IPS-15b (cell line): ENCODE results near the gene UBA6.
"Not testable (repeated sequence)": the region's sequence is repeated elsewhere in the genome, so short reads cannot be mapped to it uniquely, and the experiment has no call there.

Experiments
- H3K27me3 ChIP-seq: one replicate; pipeline ENCODE4 v1.6.1; 2013; ENCODE audit warnings: low read length; ENCODE audit not compliant: control insufficient read depth, insufficient read depth
- H3K36me3 ChIP-seq: one replicate; pipeline ENCODE4 v1.6.1; 2013; ENCODE audit warnings: low read length; ENCODE audit not compliant: control insufficient read depth, insufficient read depth
- H3K4me1 ChIP-seq: one replicate; pipeline ENCODE4 v1.6.1; 2013; ENCODE audit warnings: mild to moderate bottlenecking, low read length; ENCODE audit not compliant: control insufficient read depth, insufficient read depth
- H3K4me3 ChIP-seq: one replicate; pipeline ENCODE4 v1.5.1; 2013; ENCODE audit warnings: low read depth, low read length
- H3K9ac ChIP-seq: one replicate; pipeline ENCODE4 v1.6.1; 2013; ENCODE audit warnings: low read depth, mild to moderate bottlenecking, low read length
- H3K9me3 ChIP-seq: one replicate; pipeline ENCODE4 v1.6.1; 2013; ENCODE audit warnings: mild to moderate bottlenecking, low read length; ENCODE audit not compliant: control insufficient read depth, insufficient read depth

The UBA6 gene

DNA sequence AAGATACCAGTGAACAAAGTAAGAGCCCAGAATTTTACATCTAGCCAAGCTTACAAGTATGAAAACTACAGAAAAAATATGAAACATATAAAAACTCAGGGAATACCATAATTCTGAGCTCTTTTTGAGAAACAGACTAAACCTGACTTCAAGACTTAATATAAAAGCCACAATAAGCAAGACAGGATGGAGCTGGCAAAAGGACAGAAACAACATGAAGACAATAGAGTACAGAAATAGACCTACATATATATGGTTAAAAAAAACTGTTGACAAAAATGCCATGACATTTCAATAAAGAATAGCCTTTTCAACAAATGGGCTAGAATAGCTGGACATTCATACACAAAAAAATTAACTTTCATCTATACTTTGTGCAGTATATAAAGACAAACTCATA lies 49.4 kb downstream of the UBA6 start:
- no peaks in the 10 kb centered on the region for H3K9me3 ChIP-seq
- H3K4me3 ChIP-seq, result no peak overlapping the region
- no peaks in the 10 kb centered on the region for H3K4me1 ChIP-seq
- H3K36me3 ChIP-seq, result no peaks in the 10 kb centered on the region
- H3K27me3 ChIP-seq, result no peaks in the 10 kb centered on the region
- no peak overlapping the region for H3K9ac ChIP-seq

DNA sequence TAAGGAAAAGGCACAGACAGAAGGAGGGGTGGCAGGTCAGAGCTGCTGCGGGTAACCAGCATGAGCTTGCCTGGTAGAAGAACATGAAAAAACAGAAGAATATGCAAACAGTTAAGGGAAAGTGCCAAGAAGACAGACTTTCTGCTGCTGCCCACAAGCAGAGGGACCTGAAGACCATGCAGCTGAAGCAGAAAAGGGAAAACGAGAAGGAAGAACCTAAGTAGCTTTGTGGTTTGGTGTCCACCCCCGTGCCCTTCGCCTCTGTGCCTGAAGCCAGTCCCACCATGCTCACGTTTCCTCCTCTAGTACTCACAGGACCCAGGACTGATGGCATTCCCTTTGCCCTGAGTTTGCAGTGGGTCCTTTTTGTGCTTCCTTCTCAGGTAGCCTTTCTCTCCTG lies 62.8 kb downstream of the UBA6 start:
- Histone ChIP-seq H3K27me3 (no peaks in the 10 kb centered on the region), H3K4me1 (no peaks in the 10 kb centered on the region), H3K4me3 (no peak overlapping the region), H3K9ac (no peak overlapping the region), H3K36me3 (peaks cover 6% of the 10 kb centered on the region), H3K9me3 (no peaks in the 10 kb centered on the region)

GRCh38 chr4:67636978-67637377 lies 64.0 kb downstream of the UBA6 start:
- H3K9me3 ChIP-seq, H3K36me3 ChIP-seq, H3K27me3 ChIP-seq, H3K9ac ChIP-seq, H3K4me3 ChIP-seq, H3K4me1 ChIP-seq: not testable (repeated sequence)

DNA sequence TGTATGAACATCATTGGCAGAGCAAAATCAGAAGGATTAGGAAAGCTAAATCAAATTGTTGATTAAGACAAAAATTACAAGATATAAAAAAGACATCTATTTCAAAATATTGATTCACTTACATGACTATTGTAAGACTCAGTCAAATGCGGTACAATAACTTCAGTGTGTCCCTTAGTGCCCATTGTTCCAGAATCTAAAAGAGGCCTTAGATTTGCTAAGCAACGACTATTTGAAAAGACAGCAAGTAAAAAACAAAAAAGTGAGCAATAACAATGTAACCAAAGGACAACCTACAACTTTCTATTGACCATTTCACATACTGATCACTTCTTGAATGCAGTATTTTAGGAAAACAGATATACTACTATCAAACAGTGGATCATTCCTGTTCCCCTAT lies 65.6 kb downstream of the UBA6 start:
- Histone ChIP-seq H3K4me1 (no peaks in the 10 kb centered on the region), H3K36me3 (peaks cover 6% of the 10 kb centered on the region), H3K9me3 (no peaks in the 10 kb centered on the region), H3K27me3 (no peaks in the 10 kb centered on the region), H3K4me3 (no peak overlapping the region), H3K9ac (no peak overlapping the region)

DNA sequence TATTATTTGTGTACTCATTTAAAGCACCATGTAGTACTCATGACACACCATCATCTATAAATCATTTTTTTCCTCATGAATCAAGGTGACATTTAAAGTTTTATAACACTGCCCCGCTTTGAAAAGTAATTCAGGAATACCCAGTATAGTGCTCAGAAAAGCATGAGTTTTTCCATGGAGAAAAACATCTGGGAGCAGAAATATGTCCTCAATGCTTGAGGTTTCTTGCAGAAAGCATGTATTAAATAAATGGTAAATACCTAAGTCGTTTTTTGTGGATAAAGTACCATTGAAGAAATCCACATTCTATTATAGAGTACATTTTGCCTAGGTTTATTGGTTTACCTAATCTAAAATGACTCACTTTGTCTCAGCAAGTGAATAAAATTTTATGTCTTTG lies 66.2 kb downstream of the UBA6 start:
- Histone ChIP-seq H3K4me1 (no peaks in the 10 kb centered on the region), H3K9me3 (no peaks in the 10 kb centered on the region), H3K4me3 (no peak overlapping the region), H3K9ac (no peak overlapping the region), H3K36me3 (peaks cover 6% of the 10 kb centered on the region), H3K27me3 (no peaks in the 10 kb centered on the region)

DNA sequence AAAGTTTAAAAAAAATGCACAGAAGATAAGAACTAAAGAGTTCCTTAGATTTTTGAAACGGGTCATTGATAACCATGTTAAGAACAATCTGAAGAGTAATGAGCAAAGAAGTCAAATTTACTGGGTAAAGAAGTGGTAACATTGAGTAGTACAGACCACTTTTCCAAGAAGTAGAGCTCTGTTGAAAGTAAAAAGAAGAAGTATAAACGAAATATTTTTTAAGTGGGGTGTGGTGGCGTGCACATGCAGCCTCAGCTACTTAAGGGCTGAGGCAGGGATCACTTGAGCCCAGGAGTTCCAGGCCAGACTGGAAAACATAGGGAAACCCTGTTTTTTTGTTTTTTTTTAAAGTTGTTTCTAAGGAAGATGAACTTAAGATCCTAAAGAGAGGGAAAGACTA lies 68.5 kb downstream of the UBA6 start:
- H3K4me1 ChIP-seq, result no peaks in the 10 kb centered on the region
- no peaks in the 10 kb centered on the region for H3K27me3 ChIP-seq
- no peak overlapping the region for H3K9ac ChIP-seq
- no peak overlapping the region for H3K4me3 ChIP-seq
- no peaks in the 10 kb centered on the region for H3K9me3 ChIP-seq
- H3K36me3 ChIP-seq, result no peaks in the 10 kb centered on the region

- Histone ChIP-seq H3K4me1 (peaks cover 7% of the 10 kb centered on the region), H3K27me3 (no peaks in the 10 kb centered on the region), H3K9ac (no peak overlapping the region), H3K36me3 (no peaks in the 10 kb centered on the region), H3K4me3 (no peak overlapping the region), H3K9me3 (no peaks in the 10 kb centered on the region)
Observed at GRCh38 chr4:67624939-67625338, 76.0 kb downstream of the UBA6 start.

DNA sequence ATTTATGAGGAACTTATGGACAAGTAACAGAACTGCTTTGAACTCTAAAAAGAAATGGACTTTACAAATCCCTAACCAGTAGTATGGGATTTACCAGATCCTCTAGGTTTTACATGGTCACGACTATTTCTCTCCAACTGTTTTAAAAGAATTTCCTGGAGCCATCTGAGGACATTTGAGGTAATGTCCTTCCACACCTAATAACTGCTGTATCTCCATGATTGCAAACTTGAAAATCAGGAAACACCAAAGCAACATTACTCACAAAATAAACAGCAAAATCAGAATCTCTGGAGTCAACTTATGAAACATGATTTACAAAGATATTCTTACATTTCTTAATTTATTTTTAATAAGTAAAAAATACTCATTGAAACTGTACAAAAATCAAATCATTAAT lies 84.5 kb downstream of the UBA6 start:
- H3K4me1 ChIP-seq, result no peaks in the 10 kb centered on the region
- no peaks in the 10 kb centered on the region for H3K9me3 ChIP-seq
- no peak overlapping the region for H3K4me3 ChIP-seq
- no peak overlapping the region for H3K9ac ChIP-seq
- H3K36me3 ChIP-seq, result no peaks in the 10 kb centered on the region
- no peaks in the 10 kb centered on the region for H3K27me3 ChIP-seq

DNA sequence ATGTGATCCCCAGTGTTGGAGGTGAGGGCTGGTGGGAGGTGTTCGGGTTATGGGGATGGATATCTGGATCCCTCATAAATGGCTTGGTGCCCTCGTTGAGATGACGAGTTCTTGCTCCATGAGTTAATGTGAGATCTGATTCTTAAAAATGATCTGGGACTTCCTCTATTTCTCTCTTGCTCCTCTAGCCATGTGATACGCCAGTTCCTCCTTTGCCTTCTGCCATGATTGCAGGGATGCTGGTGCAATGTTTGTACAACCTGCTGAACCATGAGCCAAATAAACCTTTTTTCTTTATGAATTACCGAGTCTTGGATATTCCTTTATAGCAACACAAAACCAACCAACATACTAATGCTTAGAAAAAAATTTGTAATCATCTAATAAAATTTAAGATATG lies 85.8 kb downstream of the UBA6 start:
- H3K4me3 ChIP-seq, result no peak overlapping the region
- H3K4me1 ChIP-seq, result no peaks in the 10 kb centered on the region
- no peaks in the 10 kb centered on the region for H3K9me3 ChIP-seq
- no peaks in the 10 kb centered on the region for H3K27me3 ChIP-seq
- no peak overlapping the region for H3K9ac ChIP-seq
- H3K36me3 ChIP-seq, result no peaks in the 10 kb centered on the region

DNA sequence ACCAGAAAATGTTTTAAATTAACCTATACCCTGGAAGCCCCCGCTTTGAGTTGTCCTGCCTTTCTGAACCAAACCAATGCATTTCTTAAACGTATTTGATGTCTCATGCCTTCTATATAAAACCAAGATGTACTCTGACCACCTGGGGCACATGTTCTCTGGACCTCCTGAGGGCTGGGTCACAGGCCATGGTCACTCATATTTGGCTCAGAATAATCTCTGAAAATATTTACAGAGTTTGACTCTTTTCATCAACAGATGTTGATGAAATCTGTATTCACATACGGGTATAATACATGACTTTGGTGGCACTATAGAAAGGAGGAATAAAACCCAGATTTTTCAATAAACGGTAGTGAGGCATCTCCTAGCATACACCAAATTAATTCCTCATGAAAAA lies 86.8 kb downstream of the UBA6 start:
- H3K9me3 ChIP-seq, result no peaks in the 10 kb centered on the region
- H3K4me1 ChIP-seq, result no peaks in the 10 kb centered on the region
- no peak overlapping the region for H3K9ac ChIP-seq
- H3K27me3 ChIP-seq, result no peaks in the 10 kb centered on the region
- H3K4me3 ChIP-seq, result no peak overlapping the region
- no peaks in the 10 kb centered on the region for H3K36me3 ChIP-seq

- H3K4me1 ChIP-seq, result no peaks in the 10 kb centered on the region
- no peaks in the 10 kb centered on the region for H3K36me3 ChIP-seq
- H3K27me3 ChIP-seq, result no peaks in the 10 kb centered on the region
- no peak overlapping the region for H3K4me3 ChIP-seq
- no peak overlapping the region for H3K9ac ChIP-seq
- H3K9me3 ChIP-seq, result no peaks in the 10 kb centered on the region
Observed at GRCh38 chr4:67608027-67608426, 92.9 kb downstream of the UBA6 start.

DNA sequence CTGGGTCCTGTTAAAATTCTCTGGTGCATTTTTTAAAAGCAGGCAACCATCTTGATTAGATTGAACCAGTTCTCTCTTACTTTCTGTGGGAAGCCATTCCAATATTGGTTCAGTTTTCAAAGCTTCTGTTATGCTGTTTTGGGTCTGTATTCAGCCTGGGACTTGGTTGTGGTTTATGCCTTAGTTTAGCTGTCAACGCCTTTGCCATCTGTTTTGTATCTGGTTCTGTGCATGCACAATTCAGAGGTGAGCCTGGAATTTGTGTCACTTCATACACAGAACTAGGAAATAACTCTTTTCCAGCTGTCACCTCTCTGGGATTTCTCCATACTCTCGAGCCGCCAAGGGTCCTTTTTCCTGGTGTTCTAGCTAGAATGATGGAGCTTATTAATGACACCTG lies 96.2 kb downstream of the UBA6 start:
- no peaks in the 10 kb centered on the region for H3K9me3 ChIP-seq
- H3K36me3 ChIP-seq, result no peaks in the 10 kb centered on the region
- no peaks in the 10 kb centered on the region for H3K4me1 ChIP-seq
- no peak overlapping the region for H3K4me3 ChIP-seq
- no peak overlapping the region for H3K9ac ChIP-seq
- H3K27me3 ChIP-seq, result no peaks in the 10 kb centered on the region

DNA sequence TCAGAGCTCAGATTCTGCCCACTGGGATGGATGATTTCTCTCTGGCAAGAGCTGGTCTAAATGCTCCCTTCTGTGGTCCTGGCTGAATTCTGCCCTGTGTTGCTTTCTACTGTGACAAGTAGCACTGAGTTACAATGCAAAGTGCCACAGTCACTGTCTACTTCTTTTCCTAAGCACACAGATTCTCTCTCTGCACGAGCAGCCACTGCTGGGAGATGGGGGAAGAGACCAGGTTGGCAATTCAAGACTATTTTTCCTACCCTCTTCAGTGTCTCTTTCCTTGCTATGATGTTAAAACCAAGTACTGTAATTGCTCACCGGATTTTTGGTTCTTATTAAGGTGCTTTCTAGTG lies 97.0 kb downstream of the UBA6 start:
- H3K4me3 ChIP-seq, result no peak overlapping the region
- H3K9me3 ChIP-seq, result no peaks in the 10 kb centered on the region
- no peak overlapping the region for H3K9ac ChIP-seq
- H3K4me1 ChIP-seq, result no peaks in the 10 kb centered on the region
- no peaks in the 10 kb centered on the region for H3K36me3 ChIP-seq
- H3K27me3 ChIP-seq, result no peaks in the 10 kb centered on the region
